HL-60 (cell line): ENCODE measurements around the gene PHLDB2.

Source experiments
- CTCF ChIP-seq: IDR thresholded peaks from one replicate; pipeline ENCODE4 v1.5.1; 2011; ENCODE audit warnings: low read length, control low read depth, inconsistent platforms; ENCODE audit not compliant: insufficient read depth
- GABPA ChIP-seq: IDR thresholded peaks from 2 replicates; pipeline ENCODE4 v1.6.1; 2012; ENCODE audit warnings: low read depth
- POLR2AphosphoS5 ChIP-seq: IDR thresholded peaks from 2 replicates; pipeline ENCODE4 v1.6.1; 2012; ENCODE audit warnings: low read depth
- REST ChIP-seq: IDR thresholded peaks from 2 replicates; pipeline ENCODE4 v1.6.1; 2012; ENCODE audit warnings: low read depth; ENCODE audit not compliant: insufficient replicate concordance

GRCh38 chr3:112011376-112011940 is 152.4 kb downstream of the PHLDB2 start:
- TF ChIP-seq CTCF (no peak), POLR2AphosphoS5 (no peak), REST (no peak), GABPA (no peak)
